AG04450 (cell line): ENCODE data around the gene ST8SIA6. TPM values are rescaled to one million over a fixed set of nuclear protein-coding genes. Genes with fewer than 3 reads are reported as not detected.
"Not testable (repeated sequence)": the region's sequence is repeated elsewhere in the genome, so short reads cannot be mapped to it uniquely, and the experiment has no call there.

Experiments
- CTCF ChIA-PET: fragments of 300-600, 350-600 bp; formaldehyde crosslinking; extraction: SDS; loops from one replicate; lab custom pipeline; 2022; ENCODE audit warnings: antibody characterized with exemption, inconsistent platforms; lab: Charles Lee
- POLR2A ChIA-PET: fragments of 350-600 bp; formaldehyde crosslinking; extraction: SDS; loops from one replicate; lab custom pipeline; 2021; ENCODE audit warnings: antibody characterized with exemption, inconsistent platforms; lab: Yijun Ruan, JAX
- DNase-seq: peaks from one replicate; pipeline ENCODE4 v3.0.0-alpha.2; 2011; ENCODE audit warnings: low read depth, low spot score
- H3K27ac ChIP-seq: one replicate; pipeline ENCODE4 v1.5.1; 2012; ENCODE audit warnings: low read depth, low read length, control low read depth
- H3K27me3 ChIP-seq: one replicate; pipeline ENCODE4 v1.6.0; 2012; ENCODE audit warnings: low read length; ENCODE audit not compliant: control insufficient read depth, insufficient read depth
- H3K4me3 ChIP-seq: 2 replicates; pipeline ENCODE4 v1.5.1; 2011; ENCODE audit warnings: mild to moderate bottlenecking, low read depth, low read length, control low read depth
- H3K9me3 ChIP-seq: 2 replicates; pipeline ENCODE4 v1.5.1; 2012; ENCODE audit warnings: low read length; ENCODE audit not compliant: control insufficient read depth, insufficient read depth
- polyA plus RNA-seq: library from polyadenylated mRNA; depleted of rRNA; stranded (reverse); fragments of >200 nt; gene quantifications from 2 replicates; pipeline ENCODE4 v1.2.3, GENCODE V29; 2011
- TF ChIP-seq, protein P1 (sequence below): IDR thresholded peaks from 2 replicates; pipeline ENCODE4 v1.5.1; 2011; ENCODE audit warnings: low read depth, low read length, control low read depth, inconsistent platforms

Gene ST8SIA6
- polyA plus RNA-seq, 1 experiment, result not detected

DNA sequence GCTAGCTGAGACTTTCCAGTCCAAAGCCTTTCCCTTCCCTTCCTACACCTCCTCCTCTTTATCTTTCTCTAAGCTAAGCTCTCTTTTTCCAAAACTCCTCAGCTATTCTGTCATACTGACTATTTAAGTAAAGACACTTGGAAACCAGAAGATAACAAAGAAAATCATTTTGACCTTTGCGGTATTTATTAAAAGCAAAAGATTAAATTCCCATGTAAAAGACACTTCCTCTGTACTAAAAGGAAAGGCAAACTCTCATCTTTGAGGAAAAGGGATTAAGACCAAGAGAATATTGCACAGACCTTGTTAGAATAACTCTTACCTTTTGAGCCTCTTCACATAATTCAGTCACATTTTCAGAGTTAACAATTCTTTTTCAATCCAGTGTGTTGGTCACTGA, 15.8 kb downstream of the ST8SIA6 start:
- no peak for DNase-seq
- Histone ChIP-seq H3K27ac (no peak overlapping the region), H3K9me3 (no peaks in the 10 kb centered on the region; the same call in 1 of the 2 replicates), H3K27me3 (peaks cover 10% of the 10 kb centered on the region), H3K4me3 (no peak overlapping the region)
- TF ChIP-seq, protein P1, sequence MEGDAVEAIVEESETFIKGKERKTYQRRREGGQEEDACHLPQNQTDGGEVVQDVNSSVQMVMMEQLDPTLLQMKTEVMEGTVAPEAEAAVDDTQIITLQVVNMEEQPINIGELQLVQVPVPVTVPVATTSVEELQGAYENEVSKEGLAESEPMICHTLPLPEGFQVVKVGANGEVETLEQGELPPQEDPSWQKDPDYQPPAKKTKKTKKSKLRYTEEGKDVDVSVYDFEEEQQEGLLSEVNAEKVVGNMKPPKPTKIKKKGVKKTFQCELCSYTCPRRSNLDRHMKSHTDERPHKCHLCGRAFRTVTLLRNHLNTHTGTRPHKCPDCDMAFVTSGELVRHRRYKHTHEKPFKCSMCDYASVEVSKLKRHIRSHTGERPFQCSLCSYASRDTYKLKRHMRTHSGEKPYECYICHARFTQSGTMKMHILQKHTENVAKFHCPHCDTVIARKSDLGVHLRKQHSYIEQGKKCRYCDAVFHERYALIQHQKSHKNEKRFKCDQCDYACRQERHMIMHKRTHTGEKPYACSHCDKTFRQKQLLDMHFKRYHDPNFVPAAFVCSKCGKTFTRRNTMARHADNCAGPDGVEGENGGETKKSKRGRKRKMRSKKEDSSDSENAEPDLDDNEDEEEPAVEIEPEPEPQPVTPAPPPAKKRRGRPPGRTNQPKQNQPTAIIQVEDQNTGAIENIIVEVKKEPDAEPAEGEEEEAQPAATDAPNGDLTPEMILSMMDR, result no peak
- ChIA-PET CTCF (interaction anchor here (0.7 to 1.2 kb wide), 4 partner anchors 9 to 610 kb away, joined by 3 to 6 read pairs (median 4); no protein-coding TSS in a partner anchor), POLR2A (interaction anchor here (0.7 kb wide), 1 partner anchor 183 kb away, joined by 5 read pairs; no protein-coding TSS in a partner anchor)

DNA sequence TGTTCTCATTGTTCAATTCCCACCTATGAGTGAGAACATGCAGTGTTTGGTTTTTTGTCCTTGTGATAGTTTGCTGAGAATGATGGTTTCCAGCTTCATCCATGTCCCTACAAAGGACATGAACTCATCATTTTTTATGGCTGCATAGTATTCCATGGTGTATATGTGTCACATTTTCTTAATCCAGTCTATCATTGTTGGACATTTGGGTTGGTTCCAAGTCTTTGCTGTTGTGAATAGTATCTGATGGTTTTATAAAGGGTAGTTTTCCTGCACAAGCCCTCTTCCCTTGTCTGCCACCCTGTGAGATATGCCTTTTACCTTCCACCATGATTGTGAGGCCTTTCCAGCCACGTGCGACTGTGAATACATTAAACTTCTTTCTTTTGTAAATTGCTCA, 17.8 kb downstream of the ST8SIA6 start:
- DNase-seq, H3K27ac ChIP-seq, POLR2A ChIA-PET, H3K27me3 ChIP-seq, H3K4me3 ChIP-seq, H3K9me3 ChIP-seq, CTCF ChIA-PET: not testable (repeated sequence)

DNA sequence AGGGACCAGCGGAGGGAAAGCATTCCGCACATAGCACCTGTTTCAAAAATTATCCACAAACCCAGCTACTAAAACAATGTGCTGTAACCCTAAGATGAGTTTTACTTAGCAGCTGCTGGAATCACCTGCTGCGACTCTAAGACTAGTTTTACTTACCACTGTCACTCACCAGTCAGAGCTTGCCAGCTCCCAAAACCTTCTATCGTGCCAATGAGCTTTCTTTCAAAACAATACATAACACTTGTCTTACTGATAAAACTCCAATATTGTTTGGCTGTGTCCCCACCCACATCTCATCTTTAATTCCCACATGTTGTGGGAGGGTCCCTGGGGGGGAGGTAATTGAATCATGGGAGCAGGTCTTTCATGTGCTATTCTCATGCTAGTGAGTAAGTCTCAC, 18.4 kb downstream of the ST8SIA6 start:
- H3K4me3 ChIP-seq, result no peak overlapping the region

DNA sequence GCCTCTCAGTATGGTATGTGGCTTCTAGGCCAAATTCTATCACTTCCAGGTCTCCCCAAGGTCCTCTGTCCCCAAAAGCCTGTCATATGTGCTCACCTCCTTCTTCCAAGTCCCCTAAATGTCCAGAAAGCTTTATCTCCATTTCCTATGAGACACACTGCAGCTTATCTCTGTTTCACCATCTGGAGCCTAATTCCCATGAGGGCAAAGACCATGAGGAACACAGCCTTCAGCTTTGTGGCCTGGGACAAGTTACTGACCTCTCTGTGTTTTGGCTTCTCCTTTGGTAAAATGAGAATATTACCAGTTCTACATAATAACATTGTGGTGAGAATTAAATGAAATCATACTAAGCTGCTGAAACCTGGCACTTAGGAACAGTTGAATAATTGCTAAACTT, 19.2 kb downstream of the ST8SIA6 start:
- ChIA-PET CTCF (interaction anchor here (0.6 to 1.2 kb wide), 3 partner anchors 145 to 1272 kb away, joined by 3 to 4 read pairs (median 4); no protein-coding TSS in a partner anchor), POLR2A (no interaction called here)

More for the DNA sequence above, 18.4 kb downstream of the ST8SIA6 start:
- Histone ChIP-seq H3K9me3 (no peaks in the 10 kb centered on the region; the same call in 1 of the 2 replicates), H3K27ac (no peak overlapping the region), H3K27me3 (peaks cover 10% of the 10 kb centered on the region)
- ChIA-PET POLR2A (no interaction called here), CTCF (interaction anchor here (0.6 kb wide), 1 partner anchor 1271 kb away, joined by 4 read pairs; no protein-coding TSS in a partner anchor)
- TF ChIP-seq, protein P1, result no peak
- DNase-seq, result no peak

DNA sequence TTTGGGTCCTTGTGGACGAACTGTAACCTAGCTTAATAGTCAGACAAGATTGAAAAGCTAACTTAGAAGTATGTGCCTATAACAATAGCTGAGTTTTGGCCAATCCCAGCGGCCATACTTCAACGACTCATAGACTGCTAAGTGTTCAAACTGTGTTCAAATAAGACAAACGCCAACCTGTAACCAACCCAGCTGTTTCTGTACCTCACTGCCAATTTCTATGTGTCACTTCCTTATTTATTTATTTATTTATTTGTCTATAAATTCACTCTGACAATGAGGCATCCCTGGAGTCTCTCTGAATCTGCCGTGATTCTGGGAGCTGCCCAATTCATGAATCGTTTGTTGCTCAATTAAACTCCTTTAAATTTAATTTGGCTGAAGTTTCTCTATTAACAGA, 21.7 kb downstream of the ST8SIA6 start:
- H3K27ac ChIP-seq, result no peak overlapping the region
- no peak for DNase-seq
- TF ChIP-seq, protein P1, result no peak
- H3K27me3 ChIP-seq, result peaks cover 6% of the 10 kb centered on the region
- H3K9me3 ChIP-seq, result no peaks in the 10 kb centered on the region; the same call in 1 of the 2 replicates
- ChIA-PET CTCF (interaction anchor here (0.8 to 2.7 kb wide), 6 partner anchors 10 to 605 kb away, joined by 3 to 8 read pairs (median 4); no protein-coding TSS in a partner anchor), POLR2A (no interaction called here)
- no peak overlapping the region for H3K4me3 ChIP-seq

More for the DNA sequence above, 19.2 kb downstream of the ST8SIA6 start:
- no peak for DNase-seq
- H3K27me3 ChIP-seq, result peaks cover 10% of the 10 kb centered on the region
- TF ChIP-seq, protein P1, result no peak
- no peak overlapping the region for H3K27ac ChIP-seq
- no peaks in the 10 kb centered on the region; the same call in 1 of the 2 replicates for H3K9me3 ChIP-seq
- H3K4me3 ChIP-seq, result no peak overlapping the region
